GM12878 (cell line): ENCODE results near the gene SYMPK. TPM values are rescaled to one million over a fixed set of nuclear protein-coding genes. Genes with fewer than 3 reads are reported as not detected.

ENCODE experiments used
- ATAC-seq: fragments of 200-7000 bp; cut with Tn5 transposase; 3 replicates; pipeline ENCODE4 v1.9.1; 2020; ENCODE audit warnings: mild to moderate bottlenecking, moderate library complexity
- BruUV-seq: library from RNA; stranded (reverse); fragments of 400-500 nt; replicated peaks from 2 replicates; lab custom pipeline; 2021; lab: Mats Ljungman, UMichigan
- CTCF ChIA-PET: fragments of 300-600 bp; sonication (Branson Sonifier 250); formaldehyde crosslinking; extraction: SDS; loops from one replicate; lab custom pipeline; 2021; ENCODE audit warnings: inconsistent platforms; lab: Yijun Ruan, JAX
- POLR2A ChIA-PET: fragments of 350-600 bp; formaldehyde crosslinking; extraction: SDS; loops from one replicate; lab custom pipeline; 2021; ENCODE audit warnings: inconsistent platforms; lab: Charles Lee
- RAD21 ChIA-PET: fragments of 300-600 bp; sonication (Branson Sonifier 250); formaldehyde crosslinking; loops from one replicate; lab custom pipeline; 2023; ENCODE audit warnings: antibody characterized with exemption; ENCODE audit not compliant: unreplicated experiment; lab: Charles Lee
- SMC1A ChIA-PET: fragments of 300-600 bp; sonication (Branson Sonifier 250); formaldehyde crosslinking; loops from one replicate; lab custom pipeline; 2023; ENCODE audit not compliant: unreplicated experiment, uncharacterized antibody; lab: Charles Lee
- DNase-seq: peaks from one replicate; pipeline ENCODE4 v3.0.0-alpha.2; 2011; ENCODE audit warnings: low read depth, low spot score
- FAIRE-seq: peaks from 3 replicates; lab custom pipeline; 2011; peaks lifted over from hg19 to GRCh38; lab: Jason Lieb, UNC
- H2AFZ ChIP-seq: 2 replicates; pipeline ENCODE4 v1.6.0; 2011; ENCODE audit warnings: low read depth, low read length, control low read depth; ENCODE audit not compliant: control insufficient read depth
- H3K27ac ChIP-seq: 2 replicates; pipeline ENCODE4 v1.5.1; 2011; ENCODE audit warnings: control low read depth; ENCODE audit not compliant: control insufficient read depth, insufficient read depth
- H3K27me3 ChIP-seq, 2 experiments: replicated peaks in 1 of 2; 2 replicates each; pipeline versions ENCODE4 v1.6.0 to v1.6.1; 2011; ENCODE audit warnings: low read length in 1 of 2; ENCODE audit not compliant: control insufficient read depth in 2 of 2, insufficient read depth in 2 of 2
- H3K36me3 ChIP-seq, 2 experiments: 2 replicates each; pipeline ENCODE4 v1.5.1; 2011; ENCODE audit warnings: low read length in 1 of 2; ENCODE audit not compliant: control insufficient read depth in 2 of 2, insufficient read depth in 2 of 2
- H3K4me1 ChIP-seq: 2 replicates; pipeline ENCODE4 v1.6.1; 2011; ENCODE audit warnings: mild to moderate bottlenecking, low read length, moderate library complexity, mixed read lengths; ENCODE audit not compliant: control insufficient read depth, insufficient read depth
- H3K4me2 ChIP-seq: 2 replicates; pipeline ENCODE4 v1.6.0; 2011; ENCODE audit warnings: control low read depth; ENCODE audit not compliant: control insufficient read depth, insufficient read depth
- H3K4me3 ChIP-seq: fragments of 200-600 bp; sonication (generic); 2 replicates; pipeline ENCODE4 v1.5.1; 2016
- H3K79me2 ChIP-seq: 2 replicates; pipeline ENCODE4 v1.6.0; 2011; ENCODE audit warnings: low read length; ENCODE audit not compliant: control insufficient read depth, insufficient read depth
- H3K9ac ChIP-seq: 2 replicates; pipeline ENCODE4 v1.8.0; 2011; ENCODE audit warnings: low read length, control low read depth, mixed read lengths; ENCODE audit not compliant: control insufficient read depth, insufficient read depth
- H3K9me3 ChIP-seq: replicated peaks from 3 replicates; pipeline ENCODE4 v1.5.1; 2011; ENCODE audit warnings: mild to moderate bottlenecking, low read length; ENCODE audit not compliant: control insufficient read depth, insufficient read depth
- H4K20me1 ChIP-seq: 2 replicates; pipeline ENCODE4 v1.6.0; 2011; ENCODE audit not compliant: control insufficient read depth, insufficient read depth
- BCL11A ChIP-seq: IDR thresholded peaks from 2 replicates; pipeline ENCODE4 v1.6.1; 2011; ENCODE audit warnings: low read depth, low read length
- BCLAF1 ChIP-seq: fragments of 450-650 bp; IDR thresholded peaks from 2 replicates; pipeline ENCODE4 v1.6.1; 2017; ENCODE audit warnings: antibody characterized with exemption, mild to moderate bottlenecking, moderate library complexity
- CBX3 ChIP-seq: fragments of 200-600 bp; sonication (generic); IDR thresholded peaks from 2 replicates; pipeline ENCODE4 v1.6.1; 2016; ENCODE audit warnings: low read depth, borderline replicate concordance
- E2F8 ChIP-seq: fragments of 450-650 bp; IDR thresholded peaks from 2 replicates; pipeline ENCODE4 v1.6.1; 2018; ENCODE audit warnings: mild to moderate bottlenecking, low read depth, moderate library complexity; ENCODE audit not compliant: partially characterized antibody
- EED ChIP-seq: sonication (generic); IDR thresholded peaks from 2 replicates; pipeline ENCODE4 v1.6.1; 2016; ENCODE audit warnings: antibody characterized with exemption, low read depth
- KDM1A ChIP-seq: fragments of 200-600 bp; sonication (generic); IDR thresholded peaks from 2 replicates; pipeline ENCODE4 v1.6.1; 2016; ENCODE audit warnings: borderline replicate concordance
- MXI1 ChIP-seq: fragments of 150-350 bp; IDR thresholded peaks from 2 replicates; pipeline ENCODE4 v1.6.1; 2011; ENCODE audit warnings: low read depth, mild to moderate bottlenecking, inconsistent platforms, low read length, improper control_type of control experiment
- MYB ChIP-seq: fragments of 150-350 bp; IDR thresholded peaks from 2 replicates; pipeline ENCODE4 v1.6.1; 2014; ENCODE audit warnings: mild to moderate bottlenecking, low read depth, low read length, borderline replicate concordance
- NR2C2 ChIP-seq: IDR thresholded peaks from 2 replicates; pipeline ENCODE4 v1.6.1; 2011; ENCODE audit warnings: borderline replicate concordance, low read depth; ENCODE audit not compliant: control insufficient read depth, insufficient read length
- NRF1 ChIP-seq: conservative IDR thresholded peaks from 2 replicates; pipeline ENCODE4 v1.6.1; 2011; ENCODE audit warnings: mild to moderate bottlenecking, low read depth, low read length, improper control_type of control experiment
- POLR2A ChIP-seq: IDR thresholded peaks from 2 replicates; pipeline ENCODE4 v1.6.1; 2011; ENCODE audit warnings: low read depth, mild to moderate bottlenecking, low read length
- RUNX3 ChIP-seq: IDR thresholded peaks from 2 replicates; pipeline ENCODE4 v1.6.1; 2012; ENCODE audit warnings: low read length, inconsistent platforms
- SIN3A ChIP-seq: IDR thresholded peaks from 2 replicates; pipeline ENCODE4 v1.6.1; 2012; ENCODE audit warnings: low read depth, low read length, improper control_type of control experiment
- ZBED1 ChIP-seq: IDR thresholded peaks from 2 replicates; pipeline ENCODE4 v1.6.1; 2016; ENCODE audit warnings: borderline replicate concordance
- ZNF217 ChIP-seq: fragments of 450-650 bp; IDR thresholded peaks from 2 replicates; pipeline ENCODE4 v1.6.1; 2017; ENCODE audit warnings: antibody characterized with exemption, mild to moderate bottlenecking
- ZNF384 ChIP-seq: IDR thresholded peaks from 2 replicates; pipeline ENCODE4 v1.6.1; 2012; ENCODE audit warnings: low read depth, mild to moderate bottlenecking, low read length, improper control_type of control experiment, borderline replicate concordance
- ZNF622 ChIP-seq: fragments of 450-650 bp; IDR thresholded peaks from 2 replicates; pipeline ENCODE4 v1.6.1; 2017; ENCODE audit warnings: mild to moderate bottlenecking, inconsistent platforms
- WGBS: methylation state at CpG from one replicate; pipeline ENCODE4 v1.1.6; 2016; ENCODE audit warnings: low lambda C conversion rate; ENCODE audit not compliant: insufficient replicate concordance, insufficient coverage; ENCODE audit errors: missing lambda C conversion rate; 5-methylcytosine and 5-hydroxymethylcytosine counted together
- in situ Hi-C: fragments of 300-500 bp; cut with MboI; formaldehyde crosslinking; loops from 9 replicates; pipeline ENCODE4 v1.14.3; 2018; ENCODE audit warnings: mixed read lengths
- intact Hi-C: fragments of 100-400 bp; cut with micrococcal nuclease; formaldehyde crosslinking; loops from one replicate; pipeline ENCODE4 v1.14.2; 2022; ENCODE audit not compliant: unreplicated experiment
- polyA plus RNA-seq, 11 experiments: library from polyadenylated mRNA; depleted of rRNA in 4 of 11; unstranded in 6 of 11; stranded (reverse) in 5 of 11; fragments of >200 nt; fragmentation: Nextera tagmentation in 4 of 11; fragmentation: Illumina TruSeq in 1 of 11; extraction: Ambion mirVana in 4 of 11; extraction: Trizol in 1 of 11; gene quantifications; 1 replicate in 1 of 11; 2 replicates in 10 of 11; pipeline versions ENCODE4 v1.2.1 to v1.2.3, GENCODE V29; 2011 to 2016; ENCODE audit warnings: inconsistent platforms in 2 of 11, missing spikeins in 2 of 11, low read depth in 1 of 11
- total RNA-seq, 4 experiments: library from RNA; depleted of rRNA in 3 of 4; stranded (reverse); fragments of >200 nt in 3 of 4; fragmentation: Illumina TruSeq in 1 of 4; extraction: Trizol in 1 of 4; gene quantifications; 2 replicates each; pipeline versions ENCODE4 v1.2.1 to v1.2.3, GENCODE V29; 2013 to 2021
- TF ChIP-seq, protein P1 (sequence below): IDR thresholded peaks from 2 replicates; pipeline ENCODE4 v1.6.1; 2011; ENCODE audit warnings: low read depth, low read length, improper control_type of control experiment, borderline replicate concordance

Gene SYMPK
- total and polyA plus RNA-seq, 10 of the 15 experiments (the other 5 are each of a cell fraction or from before 2014, with no cell fraction given), result 0.49 to 109 (median 42.5) TPM

- ChIA-PET RAD21 (no interaction called here), CTCF (no interaction called here), POLR2A (no interaction called here), SMC1A (no interaction called here)
- Histone ChIP-seq H2AFZ (no peak overlapping the region), H3K4me1 (no peaks in the 10 kb centered on the region), H3K4me3 (no peak overlapping the region), H3K4me2 (no peak overlapping the region), H3K27ac (no peak overlapping the region), H3K79me2 (no peaks in the 10 kb centered on the region), H3K9me3 (no peaks in the 10 kb centered on the region; the same call in 2 of the 3 replicates), H3K36me3 (peaks cover 22 to 31% of the 10 kb centered on the region in 2 experiments), H4K20me1 (no peaks in the 10 kb centered on the region), H3K9ac (no peak overlapping the region), H3K27me3 (no peaks in the 10 kb centered on the region)
- intact Hi-C loops, result no loop called here
- no peak for FAIRE-seq
- DNase-seq, result no peak
- WGBS, result 99% methylated on average over 14 of the region's 14 CpGs
- in situ Hi-C loops, result no loop called here
- BruUV-seq, result no TSS peak
- ATAC-seq, result no peak
- no peak for TF ChIP-seq CBX3
- no peak for TF ChIP-seq ZBED1
- TF ChIP-seq MYB, result no peak
- TF ChIP-seq NR2C2, result no peak
- TF ChIP-seq RUNX3, result no peak
- no peak for TF ChIP-seq MXI1
- TF ChIP-seq BCL11A, result no peak
- no peak for TF ChIP-seq ZNF217
- no peak for TF ChIP-seq ZNF384
- no peak for TF ChIP-seq POLR2A
- no peak for TF ChIP-seq ZNF622
- TF ChIP-seq BCLAF1, result no peak
- no peak for TF ChIP-seq E2F8
- TF ChIP-seq KDM1A, result no peak
- no peak for TF ChIP-seq NRF1
- TF ChIP-seq EED, result no peak
- TF ChIP-seq, protein P1, sequence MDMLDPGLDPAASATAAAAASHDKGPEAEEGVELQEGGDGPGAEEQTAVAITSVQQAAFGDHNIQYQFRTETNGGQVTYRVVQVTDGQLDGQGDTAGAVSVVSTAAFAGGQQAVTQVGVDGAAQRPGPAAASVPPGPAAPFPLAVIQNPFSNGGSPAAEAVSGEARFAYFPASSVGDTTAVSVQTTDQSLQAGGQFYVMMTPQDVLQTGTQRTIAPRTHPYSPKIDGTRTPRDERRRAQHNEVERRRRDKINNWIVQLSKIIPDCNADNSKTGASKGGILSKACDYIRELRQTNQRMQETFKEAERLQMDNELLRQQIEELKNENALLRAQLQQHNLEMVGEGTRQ, result no peak
- no peak for TF ChIP-seq SIN3A
These were observed 20.7 kb downstream of the SYMPK start for GRCh38 chr19:45842198-45842597.
